Mesenchymal stem cell (in vitro differentiated cells and primary cell): ENCODE results near the gene TRIM37.
"Not testable (repeated sequence)": the region's sequence is repeated elsewhere in the genome, so short reads cannot be mapped to it uniquely, and the experiment has no call there.

ENCODE experiments used
- DNase-seq: peaks from one replicate; pipeline ENCODE4 v3.0.0-alpha.2; 2013
- H2AFZ ChIP-seq: one replicate; pipeline ENCODE4 v1.6.1; 2013; ENCODE audit warnings: low read depth, mild to moderate bottlenecking, control low read depth, inconsistent platforms, low read length, moderate library complexity
- H2AK5ac ChIP-seq: 2 replicates; pipeline ENCODE4 v1.6.1; 2013; ENCODE audit warnings: low read length, moderate library complexity, mild to moderate bottlenecking, inconsistent platforms; ENCODE audit not compliant: severe bottlenecking
- H2BK120ac ChIP-seq: one replicate; pipeline ENCODE4 v1.6.1; 2013; ENCODE audit warnings: low read depth, mild to moderate bottlenecking, inconsistent platforms, low read length, moderate library complexity
- H2BK12ac ChIP-seq, 2 experiments: one replicate each; pipeline ENCODE4 v1.6.1; 2013; ENCODE audit warnings: inconsistent platforms in 2 of 2, low read length in 2 of 2, mild to moderate bottlenecking in 2 of 2, moderate library complexity in 2 of 2, control low read depth in 1 of 2
- H2BK15ac ChIP-seq: one replicate; pipeline ENCODE4 v1.6.1; 2013; ENCODE audit warnings: mild to moderate bottlenecking, low read depth, inconsistent platforms; ENCODE audit not compliant: poor library complexity, severe bottlenecking
- H2BK5ac ChIP-seq: 2 replicates; pipeline ENCODE4 v1.6.1; 2013; ENCODE audit warnings: low read depth, mild to moderate bottlenecking, low read length, control low read depth, inconsistent platforms; ENCODE audit not compliant: poor library complexity, severe bottlenecking
- H3K14ac ChIP-seq, 2 experiments: one replicate each; pipeline ENCODE4 v1.6.1; 2013; ENCODE audit warnings: inconsistent platforms in 2 of 2, low read length in 2 of 2, control low read depth in 1 of 2, mild to moderate bottlenecking in 1 of 2, moderate library complexity in 1 of 2
- H3K18ac ChIP-seq, 2 experiments: one replicate each; pipeline ENCODE4 v1.6.1; 2013; ENCODE audit warnings: inconsistent platforms in 2 of 2, low read length in 2 of 2, control low read depth in 1 of 2, low read depth in 1 of 2, mild to moderate bottlenecking in 1 of 2
- H3K23ac ChIP-seq, 2 experiments: one replicate each; pipeline ENCODE4 v1.6.1; 2013; ENCODE audit warnings: inconsistent platforms in 2 of 2, low read length in 2 of 2, mild to moderate bottlenecking in 2 of 2, moderate library complexity in 2 of 2, control low read depth in 1 of 2
- H3K27ac ChIP-seq: 2 replicates; pipeline ENCODE4 v1.5.1; 2013; ENCODE audit warnings: mild to moderate bottlenecking, moderate library complexity, low read length, control low read depth, inconsistent platforms; ENCODE audit not compliant: poor library complexity, severe bottlenecking
- H3K27me3 ChIP-seq, 2 experiments: 2 replicates each; pipeline versions ENCODE4 v1.6.1 to v1.7.0; 2013; ENCODE audit warnings: low read length in 2 of 2, mild to moderate bottlenecking in 2 of 2, moderate library complexity in 2 of 2, control low read depth in 1 of 2, inconsistent platforms in 1 of 2; ENCODE audit not compliant: control insufficient read depth in 1 of 2, insufficient read depth in 1 of 2
- H3K36me3 ChIP-seq, 2 experiments: 2 replicates each; pipeline versions ENCODE4 v1.6.1 to v1.7.0; 2013; ENCODE audit warnings: low read length in 2 of 2, control low read depth in 1 of 2, inconsistent platforms in 1 of 2, low read depth in 1 of 2, mild to moderate bottlenecking in 1 of 2; ENCODE audit not compliant: insufficient read depth in 2 of 2, control insufficient read depth in 1 of 2
- H3K4ac ChIP-seq, 2 experiments: one replicate each; pipeline ENCODE4 v1.6.1; 2013; ENCODE audit warnings: inconsistent platforms in 2 of 2, low read length in 2 of 2, mild to moderate bottlenecking in 2 of 2, moderate library complexity in 2 of 2, control low read depth in 1 of 2, low read depth in 1 of 2
- H3K4me1 ChIP-seq: 2 replicates; pipeline ENCODE4 v1.6.1; 2013; ENCODE audit warnings: low read depth, low read length, control low read depth; ENCODE audit not compliant: control insufficient read depth, insufficient read depth
- H3K4me2 ChIP-seq: 2 replicates; pipeline ENCODE4 v1.6.1; 2013; ENCODE audit warnings: low read length, mild to moderate bottlenecking, inconsistent platforms; ENCODE audit not compliant: poor library complexity, severe bottlenecking
- H3K4me3 ChIP-seq, 2 experiments: 2 replicates each; pipeline versions ENCODE4 v1.5.1 to v1.7.0; 2013; ENCODE audit warnings: low read length in 2 of 2, mild to moderate bottlenecking in 2 of 2, control low read depth in 1 of 2, low read depth in 1 of 2; ENCODE audit not compliant: insufficient read depth in 1 of 2
- H3K79me1 ChIP-seq: replicated peaks from 2 replicates; pipeline ENCODE4 v1.6.1; 2013; ENCODE audit warnings: mild to moderate bottlenecking, control low read depth, low read length, inconsistent platforms; ENCODE audit not compliant: poor library complexity, severe bottlenecking
- H3K9ac ChIP-seq: 2 replicates; pipeline ENCODE4 v1.7.0; 2013; ENCODE audit warnings: mild to moderate bottlenecking, low read length, moderate library complexity
- H3K9me3 ChIP-seq: 2 replicates; pipeline ENCODE4 v1.7.0; 2013; ENCODE audit warnings: mild to moderate bottlenecking, low read length; ENCODE audit not compliant: control insufficient read depth
- H4K8ac ChIP-seq: one replicate; pipeline ENCODE4 v1.6.1; 2013; ENCODE audit warnings: inconsistent platforms, mild to moderate bottlenecking, low read length, moderate library complexity
- H4K91ac ChIP-seq: one replicate; pipeline ENCODE4 v1.6.1; 2013; ENCODE audit warnings: mild to moderate bottlenecking, low read length, inconsistent platforms
- WGBS: methylation state at CpG from one replicate; pipeline ENCODE4 v1.1.7; 2013; ENCODE audit warnings: mixed read lengths; 5-methylcytosine and 5-hydroxymethylcytosine counted together

Gene TRIM37

GRCh38 chr17:58960068-58960467 is 146.6 kb downstream of the TRIM37 start:
- H2AK5ac ChIP-seq = no peak overlapping the region
- H3K27me3 ChIP-seq = no peaks in the 10 kb centered on the region
- H3K9ac ChIP-seq = no peak overlapping the region
- no peak overlapping the region for H2BK15ac ChIP-seq
- H3K36me3 ChIP-seq = no peaks in the 10 kb centered on the region
- no peak overlapping the region for H2BK12ac ChIP-seq
- no peak overlapping the region for H2AFZ ChIP-seq
- H3K9me3 ChIP-seq = no peaks in the 10 kb centered on the region
- no peak overlapping the region for H3K23ac ChIP-seq
- DNase-seq = peak; percentile 22
- H3K4me1 ChIP-seq = no peaks in the 10 kb centered on the region
- no peak overlapping the region for H2BK120ac ChIP-seq
- H3K27ac ChIP-seq = no peak overlapping the region
- H3K4me3 ChIP-seq = no peak overlapping the region
- no peak overlapping the region for H3K18ac ChIP-seq
- no peaks in the 10 kb centered on the region for H3K79me1 ChIP-seq
- H2BK5ac ChIP-seq = no peak overlapping the region
- no peak overlapping the region for H3K4ac ChIP-seq
- H3K14ac ChIP-seq = no peak overlapping the region
- no peak overlapping the region for H3K4me2 ChIP-seq
- no peak overlapping the region for H4K8ac ChIP-seq
- no peak overlapping the region for H4K91ac ChIP-seq

GRCh38 chr17:58957725-58958073 is 149.0 kb downstream of the TRIM37 start:
- H3K4me3 ChIP-seq, H3K4me2 ChIP-seq, H2BK15ac ChIP-seq, H3K27ac ChIP-seq, H3K23ac ChIP-seq, H3K36me3 ChIP-seq, H3K27me3 ChIP-seq, H2BK5ac ChIP-seq, H3K18ac ChIP-seq, H2BK12ac ChIP-seq, H3K9me3 ChIP-seq, H3K4me1 ChIP-seq, H3K4ac ChIP-seq, H3K9ac ChIP-seq, H2AFZ ChIP-seq, H3K79me1 ChIP-seq, DNase-seq, H4K91ac ChIP-seq, H2BK120ac ChIP-seq, H2AK5ac ChIP-seq, H4K8ac ChIP-seq, H3K14ac ChIP-seq: not testable (repeated sequence)
- WGBS = 90% methylated on average over 1 of the region's 1 CpG

- Histone ChIP-seq H2BK15ac (no peak overlapping the region), H3K9me3 (peaks cover 3% of the 10 kb centered on the region), H3K36me3 (no peaks in the 10 kb centered on the region), H3K18ac (no peak overlapping the region), H2AFZ (no peak overlapping the region), H4K91ac (no peak overlapping the region), H3K27ac (no peak overlapping the region), H2AK5ac (no peak overlapping the region), H2BK12ac (no peak overlapping the region), H3K27me3 (no peaks in the 10 kb centered on the region), H3K79me1 (no peaks in the 10 kb centered on the region), H3K4me1 (no peaks in the 10 kb centered on the region), H3K23ac (no peak overlapping the region), H2BK5ac (no peak overlapping the region), H3K9ac (no peak overlapping the region), H3K4me2 (no peak overlapping the region), H2BK120ac (no peak overlapping the region), H4K8ac (no peak overlapping the region), H3K4ac (no peak overlapping the region), H3K14ac (no peak overlapping the region), H3K4me3 (no peak overlapping the region)
- DNase-seq = no peak
- 100% methylated on average over 1 of the region's 2 CpGs for whole genome bisulfite sequencing
These were observed 149.5 kb downstream of the TRIM37 start for GRCh38 chr17:58956997-58957724.

- not testable (repeated sequence) for H3K14ac ChIP-seq, H3K27me3 ChIP-seq, H3K18ac ChIP-seq, H3K36me3 ChIP-seq, H2BK5ac ChIP-seq, H2BK15ac ChIP-seq, H2AK5ac ChIP-seq, H3K4me2 ChIP-seq, H4K8ac ChIP-seq, DNase-seq, H2BK12ac ChIP-seq, H2AFZ ChIP-seq, H3K4me3 ChIP-seq, H3K4me1 ChIP-seq, H3K9ac ChIP-seq, H3K27ac ChIP-seq, H3K23ac ChIP-seq, H2BK120ac ChIP-seq, H3K79me1 ChIP-seq, H4K91ac ChIP-seq, H3K4ac ChIP-seq
- peaks cover 22% of the 10 kb centered on the region for H3K9me3 ChIP-seq
- 65% methylated on average over 2 of the region's 2 CpGs for WGBS
These were observed 152.3 kb downstream of the TRIM37 start for GRCh38 chr17:58954358-58954757.
